ENCODE data around the gene PATL1.

DNA sequence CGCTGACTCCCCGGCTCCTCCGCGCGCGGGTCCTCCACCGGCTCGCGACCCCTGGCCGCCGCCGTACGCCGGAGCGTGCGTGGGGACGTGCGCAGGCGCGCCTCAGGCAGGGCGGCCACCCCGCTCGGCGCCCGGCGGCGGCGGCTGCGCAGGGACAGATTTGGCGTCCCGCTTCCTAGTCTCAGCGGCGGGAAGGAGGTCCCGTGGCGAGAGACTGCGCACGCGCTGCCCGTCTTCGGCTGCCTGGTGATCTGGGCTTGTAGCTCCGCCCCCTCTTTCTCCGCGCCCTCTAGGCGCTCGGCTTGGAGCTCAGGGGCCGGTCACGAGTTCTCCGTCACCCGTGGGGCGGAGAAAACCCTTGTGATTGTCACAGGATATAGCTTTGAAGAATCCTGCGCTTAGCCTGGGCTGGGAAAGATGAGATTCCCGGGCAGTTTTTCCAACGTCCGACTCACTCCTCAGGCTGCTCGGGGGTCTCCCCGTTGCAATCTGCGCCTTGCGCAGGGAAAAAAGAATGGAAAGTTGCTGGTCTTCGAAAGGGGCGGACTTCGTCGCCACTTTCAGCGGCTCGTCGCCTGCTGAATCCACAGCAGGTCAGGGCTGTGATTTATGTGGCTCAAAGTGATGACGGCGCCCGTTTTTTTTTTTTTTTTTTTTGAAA lies at the start of gene PATL1:
- TF ChIP-seq, protein P1, sequence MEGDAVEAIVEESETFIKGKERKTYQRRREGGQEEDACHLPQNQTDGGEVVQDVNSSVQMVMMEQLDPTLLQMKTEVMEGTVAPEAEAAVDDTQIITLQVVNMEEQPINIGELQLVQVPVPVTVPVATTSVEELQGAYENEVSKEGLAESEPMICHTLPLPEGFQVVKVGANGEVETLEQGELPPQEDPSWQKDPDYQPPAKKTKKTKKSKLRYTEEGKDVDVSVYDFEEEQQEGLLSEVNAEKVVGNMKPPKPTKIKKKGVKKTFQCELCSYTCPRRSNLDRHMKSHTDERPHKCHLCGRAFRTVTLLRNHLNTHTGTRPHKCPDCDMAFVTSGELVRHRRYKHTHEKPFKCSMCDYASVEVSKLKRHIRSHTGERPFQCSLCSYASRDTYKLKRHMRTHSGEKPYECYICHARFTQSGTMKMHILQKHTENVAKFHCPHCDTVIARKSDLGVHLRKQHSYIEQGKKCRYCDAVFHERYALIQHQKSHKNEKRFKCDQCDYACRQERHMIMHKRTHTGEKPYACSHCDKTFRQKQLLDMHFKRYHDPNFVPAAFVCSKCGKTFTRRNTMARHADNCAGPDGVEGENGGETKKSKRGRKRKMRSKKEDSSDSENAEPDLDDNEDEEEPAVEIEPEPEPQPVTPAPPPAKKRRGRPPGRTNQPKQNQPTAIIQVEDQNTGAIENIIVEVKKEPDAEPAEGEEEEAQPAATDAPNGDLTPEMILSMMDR (IDR thresholded peaks at IDR 0.05): no peak
- peak in 1 of 2 experiments; percentile 28; a peak in 1 of 4 replicates for TF ChIP-seq EP300 (IDR thresholded peaks at IDR 0.05; ENCODE audit: borderline replicate concordance in 1 of 2, low read depth in 1 of 2, low read length in 1 of 2)
- TF ChIP-seq, protein P2, sequence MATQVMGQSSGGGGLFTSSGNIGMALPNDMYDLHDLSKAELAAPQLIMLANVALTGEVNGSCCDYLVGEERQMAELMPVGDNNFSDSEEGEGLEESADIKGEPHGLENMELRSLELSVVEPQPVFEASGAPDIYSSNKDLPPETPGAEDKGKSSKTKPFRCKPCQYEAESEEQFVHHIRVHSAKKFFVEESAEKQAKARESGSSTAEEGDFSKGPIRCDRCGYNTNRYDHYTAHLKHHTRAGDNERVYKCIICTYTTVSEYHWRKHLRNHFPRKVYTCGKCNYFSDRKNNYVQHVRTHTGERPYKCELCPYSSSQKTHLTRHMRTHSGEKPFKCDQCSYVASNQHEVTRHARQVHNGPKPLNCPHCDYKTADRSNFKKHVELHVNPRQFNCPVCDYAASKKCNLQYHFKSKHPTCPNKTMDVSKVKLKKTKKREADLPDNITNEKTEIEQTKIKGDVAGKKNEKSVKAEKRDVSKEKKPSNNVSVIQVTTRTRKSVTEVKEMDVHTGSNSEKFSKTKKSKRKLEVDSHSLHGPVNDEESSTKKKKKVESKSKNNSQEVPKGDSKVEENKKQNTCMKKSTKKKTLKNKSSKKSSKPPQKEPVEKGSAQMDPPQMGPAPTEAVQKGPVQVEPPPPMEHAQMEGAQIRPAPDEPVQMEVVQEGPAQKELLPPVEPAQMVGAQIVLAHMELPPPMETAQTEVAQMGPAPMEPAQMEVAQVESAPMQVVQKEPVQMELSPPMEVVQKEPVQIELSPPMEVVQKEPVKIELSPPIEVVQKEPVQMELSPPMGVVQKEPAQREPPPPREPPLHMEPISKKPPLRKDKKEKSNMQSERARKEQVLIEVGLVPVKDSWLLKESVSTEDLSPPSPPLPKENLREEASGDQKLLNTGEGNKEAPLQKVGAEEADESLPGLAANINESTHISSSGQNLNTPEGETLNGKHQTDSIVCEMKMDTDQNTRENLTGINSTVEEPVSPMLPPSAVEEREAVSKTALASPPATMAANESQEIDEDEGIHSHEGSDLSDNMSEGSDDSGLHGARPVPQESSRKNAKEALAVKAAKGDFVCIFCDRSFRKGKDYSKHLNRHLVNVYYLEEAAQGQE (IDR thresholded peaks at IDR 0.05; ENCODE audit: low read depth, low read length): no peak
- TF ChIP-seq RCOR1 (IDR thresholded peaks at IDR 0.05; ENCODE audit: low read length): no peak

Measured in SK-N-SH (cell line).